ENCODE data around the gene BAX. TPM values are rescaled to one million over a fixed set of nuclear protein-coding genes. Genes with fewer than 3 reads are reported as not detected.
A peak's percentile ranks its signal among the peaks of the same experiment; 100 is the strongest.

Gene BAX
- total RNA-seq, 1 donor from 2014 or later: 127 TPM

DNA sequence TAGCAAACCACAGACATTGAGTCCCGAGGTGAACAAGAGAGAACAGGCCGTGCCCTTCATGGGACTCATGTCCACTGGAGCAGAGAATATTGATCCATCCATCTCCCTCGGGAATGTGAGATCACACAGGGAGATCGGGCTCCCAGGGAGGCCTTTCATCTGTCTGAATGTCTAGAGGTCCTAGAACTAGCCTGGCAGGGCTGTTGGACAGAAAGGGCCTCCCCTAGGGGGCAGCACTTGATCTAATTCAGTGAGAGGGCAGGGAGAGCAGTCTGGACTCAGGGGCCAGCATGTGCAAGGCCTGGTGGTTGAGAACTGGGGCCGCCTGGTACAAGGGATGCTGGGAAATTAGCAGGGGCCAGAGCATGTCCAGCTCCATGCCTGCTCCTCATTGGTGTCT lies 43.3 kb downstream of the BAX start:
- H3K27ac ChIP-seq: no peak overlapping the region
- H3K27me3 ChIP-seq: no peaks in the 10 kb centered on the region
- no peaks in the 10 kb centered on the region for H3K9me3 ChIP-seq
- H3K4me3 ChIP-seq: no peak overlapping the region
- H3K36me3 ChIP-seq: peaks cover 7% of the 10 kb centered on the region
- TF ChIP-seq, protein P1, sequence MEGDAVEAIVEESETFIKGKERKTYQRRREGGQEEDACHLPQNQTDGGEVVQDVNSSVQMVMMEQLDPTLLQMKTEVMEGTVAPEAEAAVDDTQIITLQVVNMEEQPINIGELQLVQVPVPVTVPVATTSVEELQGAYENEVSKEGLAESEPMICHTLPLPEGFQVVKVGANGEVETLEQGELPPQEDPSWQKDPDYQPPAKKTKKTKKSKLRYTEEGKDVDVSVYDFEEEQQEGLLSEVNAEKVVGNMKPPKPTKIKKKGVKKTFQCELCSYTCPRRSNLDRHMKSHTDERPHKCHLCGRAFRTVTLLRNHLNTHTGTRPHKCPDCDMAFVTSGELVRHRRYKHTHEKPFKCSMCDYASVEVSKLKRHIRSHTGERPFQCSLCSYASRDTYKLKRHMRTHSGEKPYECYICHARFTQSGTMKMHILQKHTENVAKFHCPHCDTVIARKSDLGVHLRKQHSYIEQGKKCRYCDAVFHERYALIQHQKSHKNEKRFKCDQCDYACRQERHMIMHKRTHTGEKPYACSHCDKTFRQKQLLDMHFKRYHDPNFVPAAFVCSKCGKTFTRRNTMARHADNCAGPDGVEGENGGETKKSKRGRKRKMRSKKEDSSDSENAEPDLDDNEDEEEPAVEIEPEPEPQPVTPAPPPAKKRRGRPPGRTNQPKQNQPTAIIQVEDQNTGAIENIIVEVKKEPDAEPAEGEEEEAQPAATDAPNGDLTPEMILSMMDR (IDR thresholded peaks at IDR 0.05): peak; percentile 48
- no peak for ATAC-seq
- intact Hi-C loops (cut with DNase I): no loop called here
- no peak for DNase-seq
- peaks cover 8% of the 10 kb centered on the region for H3K4me1 ChIP-seq

- DNase-seq (no peak), ATAC-seq (peak; percentile 83)
- no peak overlapping the region for H3K4me3 ChIP-seq
- peaks cover 22% of the 10 kb centered on the region for H3K36me3 ChIP-seq
- H3K9me3 ChIP-seq: no peaks in the 10 kb centered on the region
- peaks cover 1% of the 10 kb centered on the region for H3K4me1 ChIP-seq
- no peak overlapping the region for H3K27ac ChIP-seq
- H3K27me3 ChIP-seq: no peaks in the 10 kb centered on the region
- TF ChIP-seq, protein P1 (IDR thresholded peaks at IDR 0.05): peak; percentile 54
- intact Hi-C loops (cut with DNase I): no loop called here
These were observed 45.0 kb downstream of the BAX start for GRCh38 chr19:48999481-49000325.

- no peak for ATAC-seq
- intact Hi-C loops (cut with DNase I): no loop called here
- H3K4me1 ChIP-seq: no peaks in the 10 kb centered on the region
- TF ChIP-seq, protein P1 (IDR thresholded peaks at IDR 0.05): no peak
- no peak overlapping the region for H3K27ac ChIP-seq
- H3K9me3 ChIP-seq: no peaks in the 10 kb centered on the region
- H3K27me3 ChIP-seq: no peaks in the 10 kb centered on the region
- H3K36me3 ChIP-seq: peaks cover 57% of the 10 kb centered on the region
- H3K4me3 ChIP-seq: no peak overlapping the region
- DNase-seq: no peak
These were observed 49.5 kb downstream of the BAX start for GRCh38 chr19:49004133-49004532.

DNA sequence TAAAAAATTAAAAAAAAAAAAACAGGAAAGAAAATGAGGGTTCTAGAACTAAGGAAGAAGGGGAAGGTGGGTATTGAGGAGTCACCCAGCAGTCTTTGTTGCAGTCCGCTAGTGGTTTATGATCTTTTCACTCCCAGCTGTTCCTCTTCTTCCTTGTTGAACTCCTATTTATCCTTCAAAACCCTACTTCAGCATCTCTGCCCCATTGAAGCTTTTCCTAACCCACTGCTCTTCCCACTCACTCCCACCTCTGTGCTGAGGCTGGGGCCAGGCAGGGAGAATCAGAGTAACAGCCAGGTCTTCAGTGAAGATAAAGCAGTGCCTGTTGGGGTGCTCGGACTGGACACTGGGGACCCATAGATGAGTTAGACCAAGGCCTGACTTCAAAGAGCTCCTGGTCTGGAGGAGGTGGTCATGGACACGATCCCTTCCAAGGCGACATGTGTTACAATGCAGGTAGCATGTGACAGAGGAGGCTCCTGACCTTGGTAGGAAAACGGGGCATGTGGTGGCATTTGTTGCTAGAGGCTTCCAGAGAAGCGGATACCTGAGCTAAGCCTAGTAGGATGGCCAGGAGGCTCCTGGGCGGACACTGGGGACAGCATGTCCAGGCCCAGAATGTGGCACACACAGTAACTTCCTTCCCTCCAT lies 50.4 kb downstream of the BAX start:
- TF ChIP-seq, protein P1 (IDR thresholded peaks at IDR 0.05): no peak
- Histone ChIP-seq H3K4me3 (no peak overlapping the region), H3K36me3 (peaks cover 66% of the 10 kb centered on the region), H3K27ac (no peak overlapping the region), H3K9me3 (no peaks in the 10 kb centered on the region), H3K27me3 (no peaks in the 10 kb centered on the region), H3K4me1 (no peaks in the 10 kb centered on the region)
- intact Hi-C loops (cut with DNase I): no loop called here
- DNase-seq (no peak), ATAC-seq (no peak)

- TF ChIP-seq, protein P1 (IDR thresholded peaks at IDR 0.05): no peak
- H3K27ac ChIP-seq: no peak overlapping the region
- H3K4me1 ChIP-seq: no peaks in the 10 kb centered on the region
- H3K27me3 ChIP-seq: no peaks in the 10 kb centered on the region
- ATAC-seq (no peak), DNase-seq (no peak)
- peaks cover 81% of the 10 kb centered on the region for H3K36me3 ChIP-seq
- H3K4me3 ChIP-seq: no peak overlapping the region
- intact Hi-C loops (cut with DNase I): no loop called here
- H3K9me3 ChIP-seq: no peaks in the 10 kb centered on the region
These were observed 52.2 kb downstream of the BAX start for GRCh38 chr19:49006905-49007304.

Data from upper lobe of right lung (tissue), 1 donor.